NCI-H69 (cell line): ENCODE data around the gene SOST.

Experiments used
- DNase-seq: peaks from one replicate; lab custom pipeline; 2025; lab: John Stamatoyannopoulos, UW

SOST gene

DNA sequence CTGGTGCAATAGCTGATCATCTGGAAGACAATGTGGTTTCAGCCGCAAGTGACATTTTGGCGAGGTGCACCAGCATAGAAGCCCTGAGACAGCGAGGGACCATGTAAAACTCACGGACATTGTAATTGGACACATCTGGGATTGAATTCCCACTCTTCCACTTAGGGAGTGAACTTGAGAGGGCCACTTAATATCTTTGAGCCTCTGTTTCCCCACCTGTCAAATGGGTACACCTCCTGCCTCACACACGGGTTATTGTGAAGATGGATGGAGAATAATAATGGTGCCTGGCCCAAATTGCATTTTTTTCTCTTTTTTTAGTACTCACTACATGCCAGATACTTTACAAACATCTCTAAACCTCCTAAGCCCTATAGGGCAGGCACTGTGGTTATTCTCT lies 51.4 kb downstream of the SOST start:
- no peak for DNase-seq

- no peak for DNase-seq
Measured at GRCh38 chr17:43706235-43706634, 52.4 kb downstream of the SOST start.
